A673 (cell line): ENCODE data around the gene ITGA1. TPM values are rescaled to one million over a fixed set of nuclear protein-coding genes. Genes with fewer than 3 reads are reported as not detected.

Experiments
- BruUV-seq: library from RNA; stranded (reverse); fragments of 400-500 nt; replicated peaks from 2 replicates; lab custom pipeline; 2021; lab: Mats Ljungman, UMichigan
- CTCF ChIA-PET: fragments of 300-600 bp; sonication (Branson Sonifier 250); formaldehyde crosslinking; loops from one replicate; lab custom pipeline; 2022; ENCODE audit warnings: antibody characterized with exemption; lab: Charles Lee
- POLR2A ChIA-PET: fragments of 300-600 bp; sonication (Branson Sonifier 250); formaldehyde crosslinking; loops from one replicate; lab custom pipeline; 2022; ENCODE audit warnings: antibody characterized with exemption; ENCODE audit not compliant: low non-redundant PET; lab: Charles Lee
- DNase-seq: peaks from one replicate; pipeline ENCODE4 v3.0.0-alpha.2; 2015; ENCODE audit warnings: low spot score
- H3K27ac ChIP-seq: fragments of 200-600 bp; sonication (generic); 2 replicates; pipeline ENCODE4 v1.5.1; 2016; ENCODE audit warnings: mixed run types, low read depth, mild to moderate bottlenecking, mixed read lengths, antibody characterized with exemption, low read length; ENCODE audit not compliant: poor library complexity, severe bottlenecking
- H3K27me3 ChIP-seq: fragments of 200-600 bp; sonication (generic); replicated peaks from 2 replicates; pipeline ENCODE4 v1.6.1; 2017; ENCODE audit warnings: mixed run types, low read depth, mild to moderate bottlenecking, mixed read lengths, antibody characterized with exemption, low read length; ENCODE audit not compliant: insufficient read depth, poor library complexity
- H3K36me3 ChIP-seq: fragments of 200-600 bp; sonication (generic); 2 replicates; pipeline ENCODE4 v1.6.1; 2016; ENCODE audit warnings: mixed run types, mild to moderate bottlenecking, mixed read lengths, antibody characterized with exemption, low read length; ENCODE audit not compliant: insufficient read depth, poor library complexity, severe bottlenecking
- H3K4me1 ChIP-seq: fragments of 200-600 bp; sonication (generic); 2 replicates; pipeline ENCODE4 v1.6.1; 2017; ENCODE audit warnings: mixed run types, mild to moderate bottlenecking, mixed read lengths, antibody characterized with exemption, low read length; ENCODE audit not compliant: insufficient read depth, poor library complexity, severe bottlenecking
- H3K4me3 ChIP-seq: fragments of 200-600 bp; sonication (generic); 2 replicates; pipeline ENCODE4 v1.5.1; 2016; ENCODE audit warnings: low read depth, mixed run types, mild to moderate bottlenecking, mixed read lengths, low read length; ENCODE audit not compliant: poor library complexity, severe bottlenecking
- H3K9me3 ChIP-seq: fragments of 200-600 bp; sonication (generic); 2 replicates; pipeline ENCODE4 v1.6.1; 2016; ENCODE audit warnings: mixed run types, low read depth, mild to moderate bottlenecking, mixed read lengths, antibody characterized with exemption, low read length; ENCODE audit not compliant: poor library complexity, severe bottlenecking
- EZH2 ChIP-seq: fragments of 200-600 bp; sonication (generic); IDR thresholded peaks from 2 replicates; pipeline ENCODE4 v1.6.1; 2017; ENCODE audit warnings: borderline replicate concordance, low read depth, mild to moderate bottlenecking, mixed read lengths, antibody characterized with exemption, low read length; ENCODE audit not compliant: poor library complexity, severe bottlenecking
- intact Hi-C: fragments of 100-400 bp; cut with micrococcal nuclease; formaldehyde crosslinking; loops from one replicate; pipeline ENCODE4 v1.10.0; 2022; ENCODE audit not compliant: unreplicated experiment
- total RNA-seq: library from RNA; stranded (reverse); gene quantifications from 2 replicates; pipeline ENCODE4 v1.2.3, GENCODE V29; 2021
- TF ChIP-seq, protein P1 (sequence below): fragments of 300-800, 200-600 bp; sonication (generic); conservative IDR thresholded peaks from 2 replicates; pipeline ENCODE4 v1.5.1; 2017; ENCODE audit warnings: low read depth, mild to moderate bottlenecking, antibody characterized with exemption, low read length, moderate library complexity, mixed read lengths

ITGA1 gene
- total RNA-seq, 1 experiment from 2014 or later: 8.1 TPM

DNA sequence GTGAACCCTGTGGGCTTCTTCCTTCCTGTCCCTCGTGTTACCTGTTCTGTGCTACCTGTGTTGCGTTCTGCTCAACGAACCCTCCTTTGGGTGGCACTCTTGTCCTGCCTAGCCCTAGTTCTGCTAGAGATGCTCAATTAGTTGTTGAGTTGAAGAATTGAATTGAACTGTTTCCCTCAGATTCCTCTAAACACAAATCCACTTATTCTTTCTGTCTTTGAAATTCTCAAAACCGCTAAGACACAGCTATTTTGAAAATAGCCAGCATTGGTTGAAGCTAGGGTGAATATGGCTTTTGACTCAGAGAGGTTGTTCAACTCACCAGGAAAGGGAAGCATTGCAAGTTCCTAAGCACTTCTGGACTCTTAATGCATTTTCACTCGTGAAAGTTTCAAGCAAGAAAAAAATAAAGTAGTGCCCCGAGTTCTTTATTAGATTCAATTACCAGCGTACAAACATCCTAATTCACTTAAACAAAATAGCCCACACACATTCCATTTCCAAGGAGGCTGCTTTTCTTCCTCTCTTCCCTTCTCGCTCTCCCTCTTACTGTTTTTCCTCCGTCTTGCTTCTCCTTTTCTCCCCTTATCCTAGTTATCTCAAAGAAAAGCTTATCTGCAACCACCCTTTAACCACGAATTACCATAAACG is 642 bp upstream of the ITGA1 start:
- no TSS peak for BruUV-seq
- Histone ChIP-seq H3K36me3 (no peaks in the 10 kb centered on the region), H3K27me3 (no peaks in the 10 kb centered on the region), H3K9me3 (no peaks in the 10 kb centered on the region), H3K4me1 (peaks cover 4% of the 10 kb centered on the region), H3K27ac (no peak overlapping the region), H3K4me3 (peak overlapping the region; percentile 66)
- peak; percentile 20 for DNase-seq
- TF ChIP-seq EZH2: no peak
- TF ChIP-seq, protein P1, sequence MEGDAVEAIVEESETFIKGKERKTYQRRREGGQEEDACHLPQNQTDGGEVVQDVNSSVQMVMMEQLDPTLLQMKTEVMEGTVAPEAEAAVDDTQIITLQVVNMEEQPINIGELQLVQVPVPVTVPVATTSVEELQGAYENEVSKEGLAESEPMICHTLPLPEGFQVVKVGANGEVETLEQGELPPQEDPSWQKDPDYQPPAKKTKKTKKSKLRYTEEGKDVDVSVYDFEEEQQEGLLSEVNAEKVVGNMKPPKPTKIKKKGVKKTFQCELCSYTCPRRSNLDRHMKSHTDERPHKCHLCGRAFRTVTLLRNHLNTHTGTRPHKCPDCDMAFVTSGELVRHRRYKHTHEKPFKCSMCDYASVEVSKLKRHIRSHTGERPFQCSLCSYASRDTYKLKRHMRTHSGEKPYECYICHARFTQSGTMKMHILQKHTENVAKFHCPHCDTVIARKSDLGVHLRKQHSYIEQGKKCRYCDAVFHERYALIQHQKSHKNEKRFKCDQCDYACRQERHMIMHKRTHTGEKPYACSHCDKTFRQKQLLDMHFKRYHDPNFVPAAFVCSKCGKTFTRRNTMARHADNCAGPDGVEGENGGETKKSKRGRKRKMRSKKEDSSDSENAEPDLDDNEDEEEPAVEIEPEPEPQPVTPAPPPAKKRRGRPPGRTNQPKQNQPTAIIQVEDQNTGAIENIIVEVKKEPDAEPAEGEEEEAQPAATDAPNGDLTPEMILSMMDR: peak; percentile 59
- CTCF ChIA-PET: interaction anchor here (1.1 kb wide), 1 partner anchor 128 kb away, joined by 3 read pairs; no protein-coding TSS in a partner anchor
- intact Hi-C loops: loop anchor here (1.0 to 10.0 kb wide), 2 partner anchors 128 to 318 kb away; partner anchors contain the start of gene MOCS2
- POLR2A ChIA-PET: interaction anchor here (0.6 to 0.7 kb wide), 2 partner anchors 13 to 30 kb away, joined by 3 read pairs; no protein-coding TSS in a partner anchor

DNA sequence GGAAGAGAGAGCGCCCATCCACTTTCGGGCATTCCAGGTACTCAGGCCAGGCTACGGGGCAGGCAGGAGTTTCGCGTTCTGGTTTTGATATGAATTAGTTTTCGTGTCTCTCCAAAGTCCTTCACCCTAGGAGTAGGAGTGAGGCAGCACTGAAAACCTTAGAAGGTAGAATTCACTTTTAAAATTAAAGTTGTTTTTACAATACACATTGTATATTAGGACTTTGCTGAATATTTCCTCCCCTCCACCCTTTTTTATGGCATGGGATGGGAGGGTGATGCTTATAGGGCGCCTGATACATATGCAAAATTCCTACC is 747 bp downstream of the ITGA1 start:
- Histone ChIP-seq H3K4me3 (peak overlapping the region; percentile 66), H3K9me3 (no peaks in the 10 kb centered on the region), H3K27ac (no peak overlapping the region), H3K4me1 (peaks cover 4% of the 10 kb centered on the region), H3K36me3 (no peaks in the 10 kb centered on the region), H3K27me3 (no peaks in the 10 kb centered on the region)
- intact Hi-C loops: loop anchor here (10.0 kb wide), 1 partner anchor 316 kb away; the partner anchor contains the start of gene MOCS2
- ChIA-PET CTCF (interaction anchor here (1.1 kb wide), 1 partner anchor 127 kb away, joined by 3 read pairs; no protein-coding TSS in a partner anchor), POLR2A (no interaction called here)
- DNase-seq: no peak
- BruUV-seq: no TSS peak
- TF ChIP-seq EZH2: no peak
- TF ChIP-seq, protein P1: no peak

DNA sequence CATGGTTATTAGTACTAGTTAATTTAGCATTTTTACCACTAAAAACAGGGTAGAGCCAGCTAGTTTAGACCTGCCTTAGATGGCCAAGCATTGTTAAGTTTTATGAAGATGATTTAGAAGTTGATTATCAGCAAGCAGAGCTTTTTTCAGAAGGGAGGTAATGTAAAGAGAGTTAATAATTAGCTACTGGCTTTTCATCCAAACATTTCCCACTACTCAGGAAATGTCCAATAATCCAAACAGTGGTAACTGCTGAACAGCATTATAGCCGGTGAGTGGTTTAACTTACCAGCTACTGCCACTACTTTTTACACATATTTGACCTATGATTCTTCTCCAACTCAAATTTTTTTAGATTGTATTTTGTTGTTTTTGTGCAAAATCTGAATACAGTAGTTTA is 1.7 kb downstream of the ITGA1 start:
- no peak for DNase-seq
- ChIA-PET CTCF (no interaction called here), POLR2A (no interaction called here)
- Histone ChIP-seq H3K27me3 (no peaks in the 10 kb centered on the region), H3K9me3 (no peaks in the 10 kb centered on the region), H3K36me3 (no peaks in the 10 kb centered on the region), H3K4me3 (no peak overlapping the region), H3K4me1 (peaks cover 4% of the 10 kb centered on the region), H3K27ac (no peak overlapping the region)
- BruUV-seq: no TSS peak
- TF ChIP-seq EZH2: no peak
- TF ChIP-seq, protein P1: no peak
- intact Hi-C loops: loop anchor here (10.0 kb wide), 1 partner anchor 315 kb away; the partner anchor contains the start of gene MOCS2
